Neuronal stem cell (in vitro differentiated cells): Measurements from ENCODE around the gene ELMO1.

Experiments
- DNase-seq: peaks from one replicate; pipeline ENCODE4 v3.0.0-alpha.2; 2013; ENCODE audit warnings: low spot score
- H2AFZ ChIP-seq: one replicate; pipeline ENCODE4 v1.6.1; 2013; ENCODE audit warnings: mild to moderate bottlenecking, low read length, inconsistent platforms
- H2AK5ac ChIP-seq: 2 replicates; pipeline ENCODE4 v1.6.1; 2013; ENCODE audit warnings: low read depth, mild to moderate bottlenecking, inconsistent platforms, low read length, moderate library complexity, mixed read lengths
- H2BK120ac ChIP-seq: 2 replicates; pipeline ENCODE4 v1.6.1; 2013; ENCODE audit warnings: low read depth, mild to moderate bottlenecking, inconsistent platforms, low read length, moderate library complexity, mixed read lengths
- H2BK12ac ChIP-seq: one replicate; pipeline ENCODE4 v1.6.1; 2013; ENCODE audit warnings: low read length, inconsistent platforms
- H2BK15ac ChIP-seq: 2 replicates; pipeline ENCODE4 v1.6.1; 2013; ENCODE audit warnings: mild to moderate bottlenecking, low read length, inconsistent platforms, mixed read lengths
- H2BK5ac ChIP-seq: one replicate; pipeline ENCODE4 v1.6.1; 2013; ENCODE audit warnings: inconsistent platforms, mild to moderate bottlenecking, low read length, moderate library complexity
- H3K14ac ChIP-seq: one replicate; pipeline ENCODE4 v1.6.1; 2013; ENCODE audit warnings: low read length, inconsistent platforms
- H3K18ac ChIP-seq: 2 replicates; pipeline ENCODE4 v1.6.1; 2013; ENCODE audit warnings: low read length, inconsistent platforms
- H3K23ac ChIP-seq: 2 replicates; pipeline ENCODE4 v1.6.1; 2013; ENCODE audit warnings: low read depth, mild to moderate bottlenecking, mixed read lengths, low read length, inconsistent platforms; ENCODE audit not compliant: poor library complexity
- H3K27ac ChIP-seq: replicated peaks from 3 replicates; pipeline ENCODE4 v1.5.1; 2013; ENCODE audit warnings: low read length, inconsistent platforms
- H3K27me3 ChIP-seq, 3 experiments: 2 replicates each; pipeline ENCODE4 v1.6.1; 2013; ENCODE audit warnings: low read length in 3 of 3, mild to moderate bottlenecking in 2 of 3, inconsistent platforms in 1 of 3, low read depth in 1 of 3, mixed read lengths in 1 of 3, moderate library complexity in 1 of 3; ENCODE audit not compliant: control insufficient read depth in 3 of 3, insufficient read depth in 3 of 3
- H3K36me3 ChIP-seq, 2 donors: replicated peaks in 1 of 2; 2 replicates each; pipeline ENCODE4 v1.6.1; 2013; ENCODE audit warnings: low read length in 2 of 2; ENCODE audit not compliant: control insufficient read depth in 2 of 2, insufficient read depth in 2 of 2
- H3K4ac ChIP-seq: 2 replicates; pipeline ENCODE4 v1.6.1; 2013; ENCODE audit warnings: inconsistent platforms, mild to moderate bottlenecking, low read length, moderate library complexity
- H3K4me1 ChIP-seq, 2 donors: 1 replicate in 1 of 2; 2 replicates in 1 of 2; pipeline ENCODE4 v1.6.1; 2013; ENCODE audit warnings: low read length in 2 of 2, low read depth in 1 of 2; ENCODE audit not compliant: control insufficient read depth in 2 of 2, insufficient read depth in 1 of 2
- H3K4me2 ChIP-seq: one replicate; pipeline ENCODE4 v1.6.1; 2013; ENCODE audit warnings: mild to moderate bottlenecking, low read length, inconsistent platforms; ENCODE audit not compliant: insufficient read depth, poor library complexity, severe bottlenecking
- H3K4me3 ChIP-seq, 2 donors: 2 replicates each; pipeline ENCODE4 v1.5.1; 2013; ENCODE audit warnings: low read length in 2 of 2, mild to moderate bottlenecking in 2 of 2, inconsistent platforms in 1 of 2, moderate library complexity in 1 of 2
- H3K79me1 ChIP-seq: one replicate; pipeline ENCODE4 v1.6.1; 2013; ENCODE audit warnings: low read depth, mild to moderate bottlenecking, inconsistent platforms, low read length, moderate library complexity
- H3K9ac ChIP-seq: one replicate; pipeline ENCODE4 v1.6.1; 2013; ENCODE audit warnings: mild to moderate bottlenecking, low read depth, low read length, inconsistent platforms; ENCODE audit not compliant: poor library complexity
- H3K9me3 ChIP-seq, 2 donors: replicated peaks in 1 of 2; 2 replicates each; pipeline versions ENCODE3 to v1.6.1; 2013; ENCODE audit warnings: low read length in 2 of 2, mild to moderate bottlenecking in 2 of 2, inconsistent platforms in 1 of 2, low read depth in 1 of 2, mixed read lengths in 1 of 2, moderate library complexity in 1 of 2; ENCODE audit not compliant: control insufficient read depth in 2 of 2, insufficient read depth in 1 of 2
- H4K8ac ChIP-seq: one replicate; pipeline ENCODE4 v1.6.1; 2013; ENCODE audit warnings: low read depth, mild to moderate bottlenecking, inconsistent platforms, low read length, moderate library complexity
- H4K91ac ChIP-seq: one replicate; pipeline ENCODE4 v1.6.1; 2013; ENCODE audit warnings: low read length, low read depth, mild to moderate bottlenecking, inconsistent platforms; ENCODE audit not compliant: poor library complexity
- WGBS, 2 donors: extraction: QIAGEN DNeasy Blood & Tissue Kit; methylation state at CpG; one replicate each; pipeline ENCODE4 v1.1.7; 2013; ENCODE audit warnings: missing lambda C conversion rate in 2 of 2, mixed read lengths in 1 of 2; ENCODE audit not compliant: insufficient read length in 2 of 2, insufficient replicate concordance in 1 of 2; ENCODE audit errors: extremely low coverage in 2 of 2; 5-methylcytosine and 5-hydroxymethylcytosine counted together

Gene ELMO1

DNA sequence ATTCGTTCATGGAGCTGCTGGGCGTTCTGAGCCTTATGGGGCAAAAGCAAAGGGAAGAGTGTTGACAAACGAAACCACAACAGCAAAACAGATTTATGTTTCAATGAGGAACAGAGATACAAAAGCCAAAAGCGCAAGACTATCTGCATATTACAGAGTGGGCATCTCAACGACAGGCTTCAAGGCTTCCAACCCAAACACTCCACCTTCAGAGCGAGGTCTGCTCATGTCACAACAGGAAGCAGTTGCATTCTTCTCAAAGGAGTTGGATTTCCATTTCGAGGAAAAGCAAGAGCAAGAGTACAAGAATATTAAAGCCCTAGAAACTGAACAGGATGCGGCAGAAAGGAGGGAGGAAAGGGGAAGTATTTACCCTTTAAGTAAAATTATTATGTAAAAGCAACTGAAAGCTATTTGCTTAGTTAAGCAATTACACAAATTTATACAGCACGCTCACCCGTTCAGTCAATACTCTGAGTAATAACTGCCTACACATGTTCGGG is 189.3 kb downstream of the ELMO1 start:
- no CpG with 5 or more reads among the region's 11 CpGs for WGBS, 2 donors
- Histone ChIP-seq H2BK5ac (no peak overlapping the region), H3K14ac (no peak overlapping the region), H4K8ac (no peak overlapping the region), H3K9me3 (no peaks in the 10 kb centered on the region), H3K27ac (no peak overlapping the region), H2AK5ac (no peak overlapping the region), H2BK15ac (no peak overlapping the region), H3K36me3 (peaks cover 0 to 4% of the 10 kb centered on the region in 2 donors), H3K4me2 (no peak overlapping the region), H3K27me3 (no peaks in the 10 kb centered on the region), H3K4me3 (no peak overlapping the region), H3K4ac (no peak overlapping the region), H3K79me1 (no peaks in the 10 kb centered on the region), H2BK12ac (no peak overlapping the region), H2BK120ac (no peak overlapping the region), H3K18ac (no peak overlapping the region), H2AFZ (no peak overlapping the region), H4K91ac (no peak overlapping the region), H3K23ac (no peak overlapping the region), H3K9ac (no peak overlapping the region), H3K4me1 (peaks cover 0 to 4% of the 10 kb centered on the region in 2 donors)
- no peak for DNase-seq

DNA sequence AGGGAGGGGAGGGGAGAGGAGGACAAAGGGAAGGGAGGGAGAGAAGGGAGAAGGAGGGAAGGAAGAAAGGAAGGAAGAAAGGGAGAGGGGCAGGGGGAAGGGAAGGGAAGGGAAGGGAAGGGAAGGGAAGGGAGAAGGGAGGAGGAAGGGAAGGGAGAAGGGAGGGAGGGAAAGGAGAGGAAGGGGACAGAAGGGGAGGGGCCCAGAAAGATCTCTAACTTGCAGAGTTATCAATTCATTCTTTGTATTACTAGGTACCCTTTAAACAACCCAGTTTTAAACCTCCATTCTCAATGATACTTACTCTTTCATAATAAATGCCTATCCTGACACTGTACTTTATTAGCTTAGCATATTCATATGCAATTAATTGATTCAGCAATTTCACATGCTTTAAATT is 192.0 kb downstream of the ELMO1 start:
- no peak overlapping the region for H3K27ac ChIP-seq
- H3K4me2 ChIP-seq, result no peak overlapping the region
- H3K4ac ChIP-seq, result no peak overlapping the region
- H3K79me1 ChIP-seq, result no peaks in the 10 kb centered on the region
- no peak overlapping the region for H2BK12ac ChIP-seq
- H4K8ac ChIP-seq, result no peak overlapping the region
- H3K4me1 ChIP-seq, result peaks cover 0 to 4% of the 10 kb centered on the region in 2 donors
- H2BK5ac ChIP-seq, result no peak overlapping the region
- no peak overlapping the region for H3K4me3 ChIP-seq
- no peak overlapping the region for H3K9ac ChIP-seq
- no peak overlapping the region for H2AFZ ChIP-seq
- no peak overlapping the region for H2BK15ac ChIP-seq
- no peaks in the 10 kb centered on the region for H3K9me3 ChIP-seq
- H4K91ac ChIP-seq, result no peak overlapping the region
- H3K18ac ChIP-seq, result no peak overlapping the region
- no peak overlapping the region for H3K23ac ChIP-seq
- peaks cover 0 to 4% of the 10 kb centered on the region in 2 donors for H3K36me3 ChIP-seq
- no peak overlapping the region for H2AK5ac ChIP-seq
- H3K14ac ChIP-seq, result no peak overlapping the region
- no peak overlapping the region for H2BK120ac ChIP-seq
- DNase-seq, result no peak
- no peaks in the 10 kb centered on the region for H3K27me3 ChIP-seq

DNA sequence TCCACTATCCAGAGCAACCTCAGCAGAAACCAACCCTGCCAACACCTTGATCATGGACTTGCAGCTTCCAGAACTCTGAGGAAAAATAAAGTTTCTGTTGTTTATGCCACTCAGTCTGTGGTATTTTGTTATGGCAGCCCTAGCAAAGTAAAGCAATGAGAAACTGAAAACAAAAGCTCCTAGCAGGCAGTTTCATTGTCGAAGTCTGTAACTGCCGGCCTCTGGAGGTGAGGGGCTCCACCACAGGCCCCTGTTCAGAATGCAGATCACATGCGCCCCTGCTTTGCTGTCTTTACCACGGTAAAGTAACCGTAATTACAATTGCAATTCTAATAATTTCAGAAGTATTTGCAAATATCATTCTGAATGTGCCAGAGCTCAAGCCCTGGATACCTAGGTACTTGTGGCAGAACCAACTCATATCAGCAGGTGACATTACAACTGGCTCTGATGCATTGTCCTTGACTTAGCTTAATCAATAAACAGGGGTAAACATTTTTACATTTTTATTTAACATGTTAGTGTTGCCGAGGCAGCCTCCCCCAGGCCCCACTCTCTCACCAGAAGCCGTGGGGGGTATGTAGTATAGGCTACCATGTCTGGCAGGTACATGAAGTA is 193.2 kb downstream of the ELMO1 start:
- no peak overlapping the region for H2BK120ac ChIP-seq
- no peak overlapping the region for H3K4me3 ChIP-seq
- no peaks in the 10 kb centered on the region for H3K27me3 ChIP-seq
- no peak overlapping the region for H2BK15ac ChIP-seq
- H3K9me3 ChIP-seq, result no peaks in the 10 kb centered on the region
- H4K91ac ChIP-seq, result no peak overlapping the region
- no peak overlapping the region for H3K23ac ChIP-seq
- no peak overlapping the region for H3K4ac ChIP-seq
- H3K79me1 ChIP-seq, result no peaks in the 10 kb centered on the region
- no peak overlapping the region for H3K18ac ChIP-seq
- H3K9ac ChIP-seq, result no peak overlapping the region
- H3K14ac ChIP-seq, result no peak overlapping the region
- no peak overlapping the region for H2AK5ac ChIP-seq
- DNase-seq, result no peak
- H2BK5ac ChIP-seq, result no peak overlapping the region
- peaks cover 0 to 4% of the 10 kb centered on the region in 2 donors for H3K4me1 ChIP-seq
- no peak overlapping the region for H3K4me2 ChIP-seq
- H3K36me3 ChIP-seq, result peaks cover 0 to 4% of the 10 kb centered on the region in 2 donors
- H4K8ac ChIP-seq, result no peak overlapping the region
- no peak overlapping the region for H2BK12ac ChIP-seq
- WGBS, 2 donors, result no CpG with 5 or more reads among the region's 7 CpGs
- H3K27ac ChIP-seq, result no peak overlapping the region
- H2AFZ ChIP-seq, result no peak overlapping the region

DNA sequence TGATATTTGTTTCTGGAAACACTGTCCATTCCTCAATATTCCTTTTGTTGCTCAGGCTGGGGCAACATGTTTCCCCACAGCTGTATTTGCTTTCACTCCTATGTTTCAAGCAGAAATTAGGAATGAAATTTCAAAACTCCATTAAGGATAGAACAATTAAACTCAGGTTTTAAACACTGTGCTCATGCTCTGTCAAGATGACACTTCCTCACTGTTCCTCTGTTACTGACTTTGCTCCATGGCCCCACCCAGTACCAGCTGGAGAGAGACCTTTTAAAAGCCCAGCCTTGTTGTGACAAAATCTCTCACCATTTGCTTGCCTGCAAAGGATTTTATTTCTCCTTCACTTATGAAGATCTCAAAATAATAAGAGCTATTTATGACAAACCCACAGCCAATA is 197.4 kb downstream of the ELMO1 start:
- no peak overlapping the region for H3K4me2 ChIP-seq
- H2BK120ac ChIP-seq, result no peak overlapping the region
- no peak overlapping the region for H3K23ac ChIP-seq
- no peak overlapping the region for H3K4me3 ChIP-seq
- DNase-seq, result no peak
- H3K79me1 ChIP-seq, result no peaks in the 10 kb centered on the region
- H2BK15ac ChIP-seq, result no peak overlapping the region
- no peak overlapping the region for H2AFZ ChIP-seq
- H3K4ac ChIP-seq, result no peak overlapping the region
- H2BK5ac ChIP-seq, result no peak overlapping the region
- no peak overlapping the region for H3K14ac ChIP-seq
- H3K18ac ChIP-seq, result no peak overlapping the region
- peaks cover 0 to 4% of the 10 kb centered on the region in 2 donors for H3K36me3 ChIP-seq
- H3K9me3 ChIP-seq, result no peaks in the 10 kb centered on the region
- H4K8ac ChIP-seq, result no peak overlapping the region
- H4K91ac ChIP-seq, result no peak overlapping the region
- H2BK12ac ChIP-seq, result no peak overlapping the region
- peaks cover 10 to 22% of the 10 kb centered on the region in 2 donors for H3K4me1 ChIP-seq
- no peak overlapping the region for H3K27ac ChIP-seq
- H3K9ac ChIP-seq, result no peak overlapping the region
- H3K27me3 ChIP-seq, result no peaks in the 10 kb centered on the region
- no peak overlapping the region for H2AK5ac ChIP-seq
